HG03025 (cell line): ENCODE results near the gene CALD1.

ENCODE experiments used
- ATAC-seq: cut with Tn5 transposase; IDR thresholded peaks from one replicate; pipeline ENCODE4 v1.9.1; 2021; ENCODE audit warnings: mild to moderate bottlenecking, moderate library complexity; ENCODE audit not compliant: unreplicated experiment, low FRiP score

CALD1 gene

GRCh38 chr7:134888141-134888740 lies 108.8 kb downstream of the CALD1 start:
- ATAC-seq: no peak

- no peak for ATAC-seq
These were observed 111.1 kb downstream of the CALD1 start for GRCh38 chr7:134890246-134891240.

GRCh38 chr7:134891262-134891695 lies 111.8 kb downstream of the CALD1 start:
- no peak for ATAC-seq

GRCh38 chr7:134891696-134892678 lies 112.6 kb downstream of the CALD1 start:
- no peak for ATAC-seq

- no peak for ATAC-seq
These were observed 113.5 kb downstream of the CALD1 start for GRCh38 chr7:134892963-134893362.

- no peak for ATAC-seq
These were observed 114.5 kb downstream of the CALD1 start for GRCh38 chr7:134893920-134894319.

GRCh38 chr7:134894928-134895327 lies 115.5 kb downstream of the CALD1 start:
- no peak for ATAC-seq

GRCh38 chr7:134896073-134896472 lies 116.6 kb downstream of the CALD1 start:
- no peak for ATAC-seq

GRCh38 chr7:134897936-134898335 lies 118.5 kb downstream of the CALD1 start:
- no peak for ATAC-seq

- no peak for ATAC-seq
These were observed 120.3 kb downstream of the CALD1 start for GRCh38 chr7:134899729-134900128.

- peak; percentile 56 for ATAC-seq
These were observed 120.9 kb downstream of the CALD1 start for GRCh38 chr7:134900166-134900982.

GRCh38 chr7:134901389-134902020 lies 122.1 kb downstream of the CALD1 start:
- ATAC-seq: no peak

- ATAC-seq: no peak
These were observed 122.6 kb downstream of the CALD1 start for GRCh38 chr7:134902058-134902457.

- ATAC-seq: no peak
These were observed 123.8 kb downstream of the CALD1 start for GRCh38 chr7:134903073-134903790.

GRCh38 chr7:134905375-134905774 lies 125.9 kb downstream of the CALD1 start:
- no peak for ATAC-seq

GRCh38 chr7:134907000-134907399 lies 127.6 kb downstream of the CALD1 start:
- ATAC-seq: no peak

GRCh38 chr7:134907639-134908038 lies 128.2 kb downstream of the CALD1 start:
- ATAC-seq: no peak

- no peak for ATAC-seq
These were observed 128.9 kb downstream of the CALD1 start for GRCh38 chr7:134908289-134908688.
